SK-N-SH (cell line): ENCODE measurements around the gene GLTP.

Experiments used
- POLR2AphosphoS5 ChIP-seq: IDR thresholded peaks from 2 replicates; pipeline ENCODE4 v1.6.1; 2012; ENCODE audit warnings: low read depth, low read length
- TF ChIP-seq, protein P1 (sequence below): IDR thresholded peaks from 2 replicates; pipeline ENCODE4 v1.4.0; 2012; ENCODE audit warnings: low read depth

DNA sequence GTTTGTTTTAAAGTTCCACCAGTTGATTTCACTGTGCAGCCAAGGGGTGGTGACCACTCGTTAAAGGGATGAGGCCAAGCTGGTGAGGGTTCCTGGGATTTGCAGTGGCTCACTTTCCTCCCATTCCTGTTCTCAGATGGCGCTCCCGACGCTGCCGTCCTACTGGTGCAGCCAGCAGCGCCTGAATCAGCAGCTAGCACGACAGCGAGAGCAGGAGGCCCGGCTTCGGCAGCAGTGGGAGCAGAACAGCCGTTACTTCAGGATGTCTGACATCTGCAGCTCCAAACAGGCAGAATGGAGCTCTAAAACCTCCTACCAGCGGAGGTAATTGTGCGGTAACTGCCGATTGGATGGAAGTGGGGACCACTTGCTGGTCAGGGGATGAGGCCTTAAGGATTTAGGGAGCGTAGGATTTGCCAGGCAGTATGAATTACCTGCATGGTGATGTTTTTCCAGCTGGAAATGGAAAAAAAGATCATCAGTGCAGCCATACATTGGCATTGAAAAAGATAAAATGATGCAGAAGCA lies 22.6 kb upstream of the GLTP start:
- TF ChIP-seq, protein P1, sequence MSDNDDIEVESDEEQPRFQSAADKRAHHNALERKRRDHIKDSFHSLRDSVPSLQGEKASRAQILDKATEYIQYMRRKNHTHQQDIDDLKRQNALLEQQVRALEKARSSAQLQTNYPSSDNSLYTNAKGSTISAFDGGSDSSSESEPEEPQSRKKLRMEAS: no peak
- no peak for TF ChIP-seq POLR2AphosphoS5
